CD8-positive, alpha-beta memory T cell (primary cell): Measurements from ENCODE around the gene NUDT2. TPM values are rescaled to one million over a fixed set of nuclear protein-coding genes. Genes with fewer than 3 reads are reported as not detected.

ENCODE experiments used
- CTCF ChIA-PET: fragments of 350-600 bp; sonication (Branson Sonifier 250); formaldehyde crosslinking; loops from one replicate; lab custom pipeline; 2021; ENCODE audit warnings: antibody characterized with exemption; lab: Charles Lee
- POLR2A ChIA-PET: fragments of 350-600 bp; sonication (Branson Sonifier 250); formaldehyde crosslinking; loops from one replicate; lab custom pipeline; 2021; ENCODE audit warnings: antibody characterized with exemption; lab: Charles Lee
- DNase-seq, 5 donors: peaks; one replicate each; pipeline versions ENCODE4 v3.0.0 to v3.0.0-alpha.2; 2020 to 2022; ENCODE audit warnings: mixed read lengths in 1 of 5
- H3K27ac ChIP-seq: one replicate; pipeline ENCODE4 v1.7.0; 2013; ENCODE audit warnings: low read depth, mild to moderate bottlenecking, low read length, moderate library complexity
- H3K27me3 ChIP-seq: 2 replicates; pipeline ENCODE4 v1.7.0; 2013; ENCODE audit warnings: low read length, mild to moderate bottlenecking; ENCODE audit not compliant: insufficient read depth, poor library complexity, severe bottlenecking
- H3K36me3 ChIP-seq: 2 replicates; pipeline ENCODE4 v1.7.0; 2013; ENCODE audit warnings: mild to moderate bottlenecking, low read length, moderate library complexity; ENCODE audit not compliant: insufficient read depth
- H3K4me1 ChIP-seq: 2 replicates; pipeline ENCODE4 v1.7.0; 2013; ENCODE audit warnings: mild to moderate bottlenecking, low read length, moderate library complexity; ENCODE audit not compliant: insufficient read depth
- H3K4me3 ChIP-seq: 2 replicates; pipeline ENCODE4 v1.7.0; 2013; ENCODE audit warnings: mild to moderate bottlenecking, low read length
- H3K9me3 ChIP-seq: 2 replicates; pipeline ENCODE4 v1.7.0; 2013; ENCODE audit warnings: mild to moderate bottlenecking, low read length
- H3K27ac Mint-ChIP-seq, 8 donors: one replicate each; pipeline ENCODE4 v1.8.0; 2020 to 2021; ENCODE audit warnings: mixed read lengths in 8 of 8, mild to moderate bottlenecking in 6 of 8, inconsistent platforms in 3 of 8, moderate library complexity in 3 of 8
- H3K27me3 Mint-ChIP-seq, 2 donors: one replicate each; pipeline ENCODE4 v1.8.0; 2020 to 2021; ENCODE audit warnings: mixed read lengths in 2 of 2, mild to moderate bottlenecking in 1 of 2, moderate library complexity in 1 of 2
- H3K36me3 Mint-ChIP-seq, 3 donors: one replicate each; pipeline ENCODE4 v1.8.0; 2020 to 2021; ENCODE audit warnings: mixed read lengths in 3 of 3, inconsistent platforms in 1 of 3, mild to moderate bottlenecking in 1 of 3
- H3K4me1 Mint-ChIP-seq, 3 donors: one replicate each; pipeline ENCODE4 v1.8.0; 2020 to 2021; ENCODE audit warnings: mixed read lengths in 3 of 3, inconsistent platforms in 1 of 3, mild to moderate bottlenecking in 1 of 3
- H3K4me3 Mint-ChIP-seq, 7 donors: one replicate each; pipeline ENCODE4 v1.8.0; 2020 to 2021; ENCODE audit warnings: mixed read lengths in 7 of 7, mild to moderate bottlenecking in 6 of 7, moderate library complexity in 4 of 7, inconsistent platforms in 2 of 7
- H3K9me3 Mint-ChIP-seq, 5 donors: one replicate each; pipeline ENCODE4 v1.8.0; 2020 to 2022; ENCODE audit warnings: mixed read lengths in 5 of 5, mild to moderate bottlenecking in 3 of 5, moderate library complexity in 2 of 5, inconsistent platforms in 1 of 5
- polyA plus RNA-seq: library from polyadenylated mRNA; unstranded; fragments of 300-500 nt; fragmentation: Illumina TruSeq; gene quantifications from one replicate; pipeline ENCODE4 v1.2.3, GENCODE V29; 2021
- total RNA-seq, 2 experiments: library from RNA; stranded (reverse); gene quantifications; one replicate each; pipeline ENCODE4 v1.2.3, GENCODE V29; 2021

NUDT2 gene
- total and polyA plus RNA-seq, 3 experiments from 2014 or later = 24.6 to 30.4 (median 27.9) TPM

DNA sequence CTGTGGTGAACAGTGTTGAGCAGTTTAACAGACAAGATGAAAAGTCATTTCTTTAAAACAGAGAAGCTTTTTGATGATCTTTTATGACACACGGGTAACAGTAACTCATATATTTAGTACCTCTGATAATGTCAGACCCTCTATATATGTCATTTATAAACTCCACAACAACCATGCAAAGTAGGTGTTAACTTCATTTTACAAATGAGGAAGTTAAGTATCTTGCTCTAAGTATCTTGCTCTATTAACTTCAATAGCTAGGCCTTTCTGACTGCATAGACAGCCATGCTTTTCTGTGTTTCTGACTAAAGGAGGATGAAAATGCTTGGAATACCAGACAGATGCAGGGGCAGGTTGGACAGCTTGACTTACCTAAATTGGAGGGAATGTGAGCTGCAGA lies 1.8 kb downstream of the NUDT2 start:
- no peak overlapping the region for H3K27ac ChIP-seq
- Mint-ChIP-seq H3K4me1 (peaks cover 28 to 51% (median 35%) of the 10 kb centered on the region in 3 donors), H3K36me3 (peaks cover 0 to 19% (median 1%) of the 10 kb centered on the region in 3 donors), H3K27me3 (no peaks in the 10 kb centered on the region), H3K9me3 (no peaks in the 10 kb centered on the region), H3K4me3 (peak overlapping the region in 4 of 7 donors; percentile 8 to 95 (median 28)), H3K27ac (peak overlapping the region in 4 of 8 donors; percentile 17 to 68 (median 54))
- no peaks in the 10 kb centered on the region for H3K27me3 ChIP-seq
- H3K4me3 ChIP-seq = no peak overlapping the region
- DNase-seq = no peak
- no peaks in the 10 kb centered on the region for H3K36me3 ChIP-seq
- ChIA-PET CTCF (interaction anchor here (1.2 to 6.3 kb wide), 2 partner anchors 46 to 170 kb away, joined by 4 to 73 read pairs; partner anchors contain the start of gene MYORG), POLR2A (no interaction called here)
- H3K9me3 ChIP-seq = no peaks in the 10 kb centered on the region
- peaks cover 14% of the 10 kb centered on the region for H3K4me1 ChIP-seq

GRCh38 chr9:34332076-34332964 lies 3.0 kb downstream of the NUDT2 start:
- Histone ChIP-seq H3K27me3 (no peaks in the 10 kb centered on the region), H3K4me1 (peaks cover 14% of the 10 kb centered on the region), H3K27ac (no peak overlapping the region), H3K9me3 (no peaks in the 10 kb centered on the region), H3K36me3 (no peaks in the 10 kb centered on the region), H3K4me3 (no peak overlapping the region)
- H3K36me3 Mint-ChIP-seq = peaks cover 0 to 27% (median 1%) of the 10 kb centered on the region in 3 donors
- H3K4me1 Mint-ChIP-seq = peaks cover 28 to 51% (median 35%) of the 10 kb centered on the region in 3 donors
- ChIA-PET POLR2A (interaction anchor here (1.3 kb wide), 1 partner anchor 47 kb away, joined by 3 read pairs; no protein-coding TSS in a partner anchor), CTCF (interaction anchor here (1.0 to 6.3 kb wide), 5 partner anchors 9 to 271 kb away, joined by 3 to 73 read pairs (median 4); partner anchors contain the start of gene MYORG)
- H3K4me3 Mint-ChIP-seq = peak overlapping the region in 4 of 7 donors; percentile 11 to 78 (median 38)
- no peaks in the 10 kb centered on the region for H3K9me3 Mint-ChIP-seq
- DNase-seq = peak in 1 of 5 donors; percentile 29
- peak overlapping the region in 5 of 8 donors; percentile 23 to 78 (median 66) for H3K27ac Mint-ChIP-seq
- H3K27me3 Mint-ChIP-seq = no peaks in the 10 kb centered on the region

DNA sequence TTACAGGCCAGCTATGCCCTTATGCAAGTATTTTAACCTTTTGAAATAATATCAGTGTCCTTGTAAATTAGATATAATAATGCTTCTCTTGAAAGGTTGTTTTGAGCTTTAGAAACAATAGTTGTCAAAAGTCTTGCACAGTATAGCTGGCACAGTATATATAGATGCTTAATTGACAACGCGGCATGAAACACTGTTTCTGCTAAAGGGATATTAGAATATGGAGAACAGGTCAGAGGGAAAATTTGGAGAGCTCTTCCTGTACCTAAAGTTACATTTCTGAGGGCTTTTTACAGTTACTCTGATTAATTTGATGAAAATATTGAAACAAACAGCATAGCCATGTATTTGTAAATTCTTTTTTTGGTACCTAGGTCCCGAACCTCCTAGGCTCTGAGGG lies 4.5 kb downstream of the NUDT2 start:
- H3K27me3 Mint-ChIP-seq = no peaks in the 10 kb centered on the region
- Histone ChIP-seq H3K9me3 (no peaks in the 10 kb centered on the region), H3K4me3 (no peak overlapping the region), H3K4me1 (peaks cover 4% of the 10 kb centered on the region), H3K27me3 (no peaks in the 10 kb centered on the region), H3K36me3 (peaks cover 5% of the 10 kb centered on the region), H3K27ac (no peak overlapping the region)
- CTCF ChIA-PET = interaction anchor here (1.1 to 6.3 kb wide), 4 partner anchors 14 to 166 kb away, joined by 3 to 73 read pairs (median 4); partner anchors contain the start of gene MYORG
- POLR2A ChIA-PET = no interaction called here
- H3K36me3 Mint-ChIP-seq = peaks cover 0 to 32% (median 1%) of the 10 kb centered on the region in 3 donors
- no peak for DNase-seq
- no peaks in the 10 kb centered on the region for H3K9me3 Mint-ChIP-seq
- H3K27ac Mint-ChIP-seq = no peak overlapping the region
- no peak overlapping the region for H3K4me3 Mint-ChIP-seq
- H3K4me1 Mint-ChIP-seq = peaks cover 19 to 42% (median 26%) of the 10 kb centered on the region in 3 donors

GRCh38 chr9:34334337-34334824 lies 5.0 kb downstream of the NUDT2 start:
- Mint-ChIP-seq H3K36me3 (peaks cover 0 to 34% (median 1%) of the 10 kb centered on the region in 3 donors), H3K27ac (peak overlapping the region in 2 of 8 donors; percentile 17 to 85)
- DNase-seq = no peak

GRCh38 chr9:34334916-34335315 lies 5.5 kb downstream of the NUDT2 start:
- ChIA-PET CTCF (interaction anchor here (1.1 to 6.3 kb wide), 2 partner anchors 42 to 69 kb away, joined by 3 to 73 read pairs; partner anchors contain the start of gene MYORG), POLR2A (no interaction called here)
- peaks cover 4% of the 10 kb centered on the region for H3K4me1 ChIP-seq
- Mint-ChIP-seq H3K9me3 (no peaks in the 10 kb centered on the region), H3K4me1 (peaks cover 14 to 32% (median 23%) of the 10 kb centered on the region in 3 donors), H3K36me3 (peaks cover 0 to 31% (median 1%) of the 10 kb centered on the region in 3 donors), H3K4me3 (no peak overlapping the region), H3K27me3 (no peaks in the 10 kb centered on the region), H3K27ac (peak overlapping the region in 3 of 8 donors; percentile 17 to 85 (median 35))
- DNase-seq = no peak
- H3K27me3 ChIP-seq = no peaks in the 10 kb centered on the region
- H3K27ac ChIP-seq = no peak overlapping the region
- H3K9me3 ChIP-seq = no peaks in the 10 kb centered on the region
- H3K4me3 ChIP-seq = no peak overlapping the region
- H3K36me3 ChIP-seq = peaks cover 15% of the 10 kb centered on the region

More at GRCh38 chr9:34334337-34334824, 5.0 kb downstream of the NUDT2 start:
- ChIA-PET CTCF (interaction anchor here (1.1 to 6.3 kb wide), 3 partner anchors 42 to 166 kb away, joined by 3 to 73 read pairs (median 6); partner anchors contain the start of gene MYORG), POLR2A (no interaction called here)
- Mint-ChIP-seq H3K4me3 (no peak overlapping the region), H3K9me3 (no peaks in the 10 kb centered on the region), H3K27me3 (no peaks in the 10 kb centered on the region), H3K4me1 (peaks cover 17 to 36% (median 26%) of the 10 kb centered on the region in 3 donors)
- H3K27ac ChIP-seq = no peak overlapping the region
- H3K27me3 ChIP-seq = no peaks in the 10 kb centered on the region
- peaks cover 4% of the 10 kb centered on the region for H3K4me1 ChIP-seq
- no peak overlapping the region for H3K4me3 ChIP-seq
- no peaks in the 10 kb centered on the region for H3K9me3 ChIP-seq
- H3K36me3 ChIP-seq = peaks cover 10% of the 10 kb centered on the region

GRCh38 chr9:34335376-34335775 lies 6.0 kb downstream of the NUDT2 start:
- peaks cover 0 to 36% (median 4%) of the 10 kb centered on the region in 3 donors for H3K36me3 Mint-ChIP-seq
- H3K4me3 Mint-ChIP-seq = no peak overlapping the region
- no peak for DNase-seq
- Histone ChIP-seq H3K27me3 (no peaks in the 10 kb centered on the region), H3K4me3 (no peak overlapping the region), H3K36me3 (peaks cover 15% of the 10 kb centered on the region), H3K27ac (no peak overlapping the region), H3K9me3 (no peaks in the 10 kb centered on the region), H3K4me1 (peaks cover 2% of the 10 kb centered on the region)
- peak overlapping the region in 2 of 8 donors; percentile 3 to 78 for H3K27ac Mint-ChIP-seq
- H3K9me3 Mint-ChIP-seq = no peaks in the 10 kb centered on the region
- CTCF ChIA-PET = interaction anchor here (6.3 kb wide), 1 partner anchor 41 kb away, joined by 73 read pairs; the partner anchor contains the start of gene MYORG
- H3K4me1 Mint-ChIP-seq = peaks cover 10 to 27% (median 19%) of the 10 kb centered on the region in 3 donors
- POLR2A ChIA-PET = no interaction called here
- no peaks in the 10 kb centered on the region for H3K27me3 Mint-ChIP-seq

DNA sequence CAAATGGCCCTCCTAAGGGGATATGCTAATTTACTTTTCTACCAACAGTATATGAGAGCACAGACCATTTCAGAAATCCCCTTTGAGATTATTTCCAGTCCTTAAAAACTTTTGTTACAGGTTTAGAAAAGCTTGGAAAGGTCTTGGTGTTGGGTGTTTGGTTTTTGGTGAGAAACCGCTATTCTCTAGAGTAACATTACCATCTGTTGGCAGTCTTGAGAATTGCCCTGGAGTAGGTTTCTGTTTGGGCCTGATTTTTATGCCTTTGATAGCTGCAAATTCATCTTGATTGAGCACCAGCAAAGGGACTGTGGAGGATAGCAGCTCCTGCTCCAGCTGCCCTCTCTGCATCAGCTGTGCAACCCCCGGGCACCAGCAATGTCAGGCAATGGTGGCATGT lies 8.0 kb downstream of the NUDT2 start:
- Histone ChIP-seq H3K36me3 (peaks cover 23% of the 10 kb centered on the region), H3K9me3 (no peaks in the 10 kb centered on the region), H3K27ac (no peak overlapping the region), H3K4me1 (no peaks in the 10 kb centered on the region), H3K4me3 (no peak overlapping the region), H3K27me3 (no peaks in the 10 kb centered on the region)
- no peaks in the 10 kb centered on the region for H3K27me3 Mint-ChIP-seq
- no peak overlapping the region for H3K4me3 Mint-ChIP-seq
- no peaks in the 10 kb centered on the region for H3K9me3 Mint-ChIP-seq
- H3K36me3 Mint-ChIP-seq = peaks cover 0 to 54% (median 7%) of the 10 kb centered on the region in 3 donors
- ChIA-PET CTCF (interaction anchor here (0.6 kb wide), 1 partner anchor 304 kb away, joined by 3 read pairs; no protein-coding TSS in a partner anchor), POLR2A (no interaction called here)
- H3K4me1 Mint-ChIP-seq = peaks cover 3 to 16% (median 5%) of the 10 kb centered on the region in 3 donors
- DNase-seq = no peak
- H3K27ac Mint-ChIP-seq = no peak overlapping the region
